Measurements from ENCODE around the gene IPO7. TPM values are rescaled to one million over a fixed set of nuclear protein-coding genes. Genes with fewer than 3 reads are reported as not detected.
"Not testable (repeated sequence)": the region's sequence is repeated elsewhere in the genome, so short reads cannot be mapped to it uniquely, and the experiment has no call there.

The IPO7 gene
- 100 to 1,000 TPM in 1 of 2 donors, 10 to 100 TPM in 1; 96.9 to 160 TPM for total RNA-seq

- H3K27ac Mint-ChIP-seq = peak within 1 kb of the TSS; percentile 80 to 95
- peak; percentile 98 for ATAC-seq
- peaks cover 7% of the 10 kb centered on the region for H3K36me3 Mint-ChIP-seq
- H3K9me3 Mint-ChIP-seq = no peaks in the 10 kb centered on the region
- peak; percentile 92 for DNase-seq (ENCODE audit: low spot score)
- no peaks in the 10 kb centered on the region for H3K27me3 Mint-ChIP-seq
- H3K4me1 Mint-ChIP-seq (ENCODE audit: low read depth in 2 of 2) = peaks cover 20 to 28% of the 10 kb centered on the region in 2 donors
- peak within 1 kb of the TSS; percentile 90 for H3K4me3 Mint-ChIP-seq
These were observed at the start of gene IPO7 for GRCh38 chr11:9384535-9385326. TSS of gene IPO7 (plus strand) at chr11:9384652. CDS start at chr11:9384764, 112 bp downstream.

- Mint-ChIP-seq H3K36me3 (no peaks in the 10 kb centered on the region), H3K4me3 (no peak overlapping the region), H3K4me1 (ENCODE audit: low read depth in 2 of 2) (no peaks in the 10 kb centered on the region), H3K27me3 (no peaks in the 10 kb centered on the region), H3K9me3 (no peaks in the 10 kb centered on the region), H3K27ac (no peak overlapping the region)
- no peak for DNase-seq (ENCODE audit: low spot score)
- ATAC-seq = no peak
These were observed 42.7 kb upstream of the IPO7 start for GRCh38 chr11:9341638-9342178.

- H3K36me3 Mint-ChIP-seq = no peaks in the 10 kb centered on the region
- H3K4me1 Mint-ChIP-seq (ENCODE audit: low read depth in 2 of 2) = peaks cover 9 to 10% of the 10 kb centered on the region in 2 donors
- H3K27me3 Mint-ChIP-seq = peaks cover 7 to 14% of the 10 kb centered on the region in 2 donors
- H3K4me3 Mint-ChIP-seq = no peak overlapping the region
- no peaks in the 10 kb centered on the region for H3K9me3 Mint-ChIP-seq
- ATAC-seq (no peak), DNase-seq (ENCODE audit: low spot score) (no peak)
- no peak overlapping the region for H3K27ac Mint-ChIP-seq
These were observed 40.3 kb upstream of the IPO7 start for GRCh38 chr11:9344061-9344680.

GRCh38 chr11:9347100-9347499 is 37.4 kb upstream of the IPO7 start:
- H3K27ac Mint-ChIP-seq = no peak overlapping the region
- H3K4me3 Mint-ChIP-seq = no peak overlapping the region
- no peak for ATAC-seq
- peaks cover 9 to 10% of the 10 kb centered on the region in 2 donors for H3K4me1 Mint-ChIP-seq (ENCODE audit: low read depth in 2 of 2)
- no peak for DNase-seq (ENCODE audit: low spot score)
- H3K9me3 Mint-ChIP-seq = no peaks in the 10 kb centered on the region
- peaks cover 10 to 22% of the 10 kb centered on the region in 2 donors for H3K27me3 Mint-ChIP-seq
- H3K36me3 Mint-ChIP-seq = no peaks in the 10 kb centered on the region

- not testable (repeated sequence) for H3K27ac Mint-ChIP-seq; DNase-seq (ENCODE audit: low spot score); ATAC-seq; H3K36me3 Mint-ChIP-seq; H3K4me3 Mint-ChIP-seq; H3K4me1 Mint-ChIP-seq (ENCODE audit: low read depth in 2 of 2); H3K9me3 Mint-ChIP-seq
- H3K27me3 Mint-ChIP-seq = peaks cover 10 to 22% of the 10 kb centered on the region in 2 donors
These were observed 36.7 kb upstream of the IPO7 start for GRCh38 chr11:9347779-9348178.

GRCh38 chr11:9351321-9351881 is 33.1 kb upstream of the IPO7 start:
- no peak for DNase-seq (ENCODE audit: low spot score)
- no peak for ATAC-seq
- peak overlapping the region in 1 of 2 donors; percentile 10 for H3K27ac Mint-ChIP-seq
- H3K4me1 Mint-ChIP-seq (ENCODE audit: low read depth in 2 of 2) = peaks cover 9 to 10% of the 10 kb centered on the region in 2 donors
- H3K27me3 Mint-ChIP-seq = peaks cover 10 to 22% of the 10 kb centered on the region in 2 donors
- H3K36me3 Mint-ChIP-seq = no peaks in the 10 kb centered on the region
- H3K9me3 Mint-ChIP-seq = no peaks in the 10 kb centered on the region
- no peak overlapping the region for H3K4me3 Mint-ChIP-seq

GRCh38 chr11:9357041-9357440 is 27.4 kb upstream of the IPO7 start:
- Mint-ChIP-seq H3K27me3 (no peaks in the 10 kb centered on the region), H3K4me3 (no peak overlapping the region), H3K27ac (no peak overlapping the region), H3K4me1 (ENCODE audit: low read depth in 2 of 2) (peaks cover 5 to 7% of the 10 kb centered on the region in 2 donors), H3K9me3 (no peaks in the 10 kb centered on the region), H3K36me3 (no peaks in the 10 kb centered on the region)
- DNase-seq (ENCODE audit: low spot score) (no peak), ATAC-seq (no peak)

- Mint-ChIP-seq H3K27ac (peak overlapping the region; percentile 78 to 91), H3K4me1 (ENCODE audit: low read depth in 2 of 2) (peaks cover 22 to 27% of the 10 kb centered on the region in 2 donors), H3K4me3 (peak overlapping the region; percentile 62)
- not testable (repeated sequence) for H3K36me3 Mint-ChIP-seq; ATAC-seq; H3K9me3 Mint-ChIP-seq; DNase-seq (ENCODE audit: low spot score); H3K27me3 Mint-ChIP-seq
These were observed 23.4 kb upstream of the IPO7 start for GRCh38 chr11:9360862-9361622.

GRCh38 chr11:9362393-9362863 is 22.0 kb upstream of the IPO7 start:
- H3K27me3 Mint-ChIP-seq = no peaks in the 10 kb centered on the region
- ATAC-seq (no peak), DNase-seq (ENCODE audit: low spot score) (no peak)
- H3K27ac Mint-ChIP-seq = peak overlapping the region; percentile 78 to 91
- peak overlapping the region; percentile 52 for H3K4me3 Mint-ChIP-seq
- H3K36me3 Mint-ChIP-seq = no peaks in the 10 kb centered on the region
- H3K9me3 Mint-ChIP-seq = no peaks in the 10 kb centered on the region
- H3K4me1 Mint-ChIP-seq (ENCODE audit: low read depth in 2 of 2) = peaks cover 22 to 27% of the 10 kb centered on the region in 2 donors

- ATAC-seq = peak; percentile 97 to 99
- DNase-seq (ENCODE audit: low spot score) = peak; percentile 98
- peak overlapping the region; percentile 78 to 91 for H3K27ac Mint-ChIP-seq
- no peaks in the 10 kb centered on the region for H3K27me3 Mint-ChIP-seq
- peaks cover 22 to 27% of the 10 kb centered on the region in 2 donors for H3K4me1 Mint-ChIP-seq (ENCODE audit: low read depth in 2 of 2)
- no peaks in the 10 kb centered on the region for H3K9me3 Mint-ChIP-seq
- no peaks in the 10 kb centered on the region for H3K36me3 Mint-ChIP-seq
- peak overlapping the region; percentile 52 for H3K4me3 Mint-ChIP-seq
These were observed 20.2 kb upstream of the IPO7 start for GRCh38 chr11:9363954-9364912.

GRCh38 chr11:9367551-9367950 is 16.9 kb upstream of the IPO7 start:
- Mint-ChIP-seq H3K36me3 (no peaks in the 10 kb centered on the region), H3K27ac (peak overlapping the region in 1 of 2 donors; percentile 22), H3K27me3 (peaks cover 3 to 7% of the 10 kb centered on the region in 2 donors), H3K9me3 (no peaks in the 10 kb centered on the region), H3K4me1 (ENCODE audit: low read depth in 2 of 2) (peaks cover 10 to 17% of the 10 kb centered on the region in 2 donors), H3K4me3 (no peak overlapping the region)
- DNase-seq (ENCODE audit: low spot score) = no peak
- no peak for ATAC-seq

- H3K36me3 Mint-ChIP-seq = no peaks in the 10 kb centered on the region
- H3K4me1 Mint-ChIP-seq (ENCODE audit: low read depth in 2 of 2) = peaks cover 0 to 2% of the 10 kb centered on the region in 2 donors
- no peaks in the 10 kb centered on the region for H3K9me3 Mint-ChIP-seq
- no peak for DNase-seq (ENCODE audit: low spot score)
- no peak overlapping the region for H3K27ac Mint-ChIP-seq
- ATAC-seq = no peak
- peaks cover 7 to 14% of the 10 kb centered on the region in 2 donors for H3K27me3 Mint-ChIP-seq
- H3K4me3 Mint-ChIP-seq = no peak overlapping the region
These were observed 7.4 kb upstream of the IPO7 start for GRCh38 chr11:9377036-9377435.
